Panc1 (cell line): ENCODE data around the gene SLC9A8.

Source experiments
- TCF7L2 ChIP-seq: IDR thresholded peaks from 2 replicates; pipeline ENCODE4 v1.6.1; 2011; ENCODE audit warnings: mild to moderate bottlenecking, low read depth, low read length, inconsistent platforms
- TF ChIP-seq, protein P1 (sequence below): fragments of 450-650 bp; IDR thresholded peaks from 2 replicates; pipeline ENCODE4 v1.5.1; 2017; ENCODE audit warnings: mild to moderate bottlenecking
- TF ChIP-seq, protein P2 (sequence below), 2 experiments: IDR thresholded peaks; 2 replicates each; pipeline ENCODE4 v1.6.1; 2011 to 2012; ENCODE audit warnings: low read depth in 2 of 2, control low read depth in 1 of 2, low read length in 1 of 2, mild to moderate bottlenecking in 1 of 2, moderate library complexity in 1 of 2; ENCODE audit not compliant: insufficient read depth in 1 of 2

DNA sequence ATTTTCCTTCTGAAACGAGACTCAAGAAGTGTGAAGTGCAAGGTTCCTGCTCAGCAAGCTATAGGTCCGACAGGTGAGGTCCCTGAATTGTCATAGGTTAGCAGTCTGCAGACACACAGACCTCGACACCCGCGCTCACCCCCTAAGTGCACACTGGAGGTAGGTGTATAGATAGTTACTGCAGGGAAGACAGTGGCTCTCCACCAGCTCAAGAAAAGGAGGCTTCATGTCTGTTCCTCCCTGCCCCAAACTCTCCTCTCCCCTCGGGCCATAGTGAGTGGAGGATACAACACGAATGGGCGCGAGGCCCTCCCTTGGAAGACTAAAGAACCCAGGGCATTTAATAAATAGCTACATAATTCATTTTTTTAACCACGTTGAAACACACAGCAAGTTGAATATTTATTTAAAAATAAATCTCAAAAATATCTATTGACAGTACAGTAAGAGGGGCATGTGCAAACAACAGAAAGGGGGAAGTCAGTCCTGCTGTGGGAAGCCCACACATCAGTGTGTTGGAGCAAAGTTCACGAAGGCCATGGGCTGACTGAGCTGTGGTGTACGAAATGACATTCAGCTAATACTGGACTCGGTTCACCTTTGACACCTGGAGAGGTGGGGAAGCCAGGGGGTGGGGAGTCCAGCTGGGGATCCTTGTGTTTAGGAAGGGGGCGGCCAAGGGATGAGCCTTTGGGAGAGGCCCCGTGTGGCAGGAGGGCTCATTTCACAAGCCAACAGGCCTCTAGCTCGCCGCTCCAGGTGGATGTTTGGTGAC lies 92.0 kb downstream of the SLC9A8 start:
- TF ChIP-seq TCF7L2: no peak
- TF ChIP-seq, protein P1, sequence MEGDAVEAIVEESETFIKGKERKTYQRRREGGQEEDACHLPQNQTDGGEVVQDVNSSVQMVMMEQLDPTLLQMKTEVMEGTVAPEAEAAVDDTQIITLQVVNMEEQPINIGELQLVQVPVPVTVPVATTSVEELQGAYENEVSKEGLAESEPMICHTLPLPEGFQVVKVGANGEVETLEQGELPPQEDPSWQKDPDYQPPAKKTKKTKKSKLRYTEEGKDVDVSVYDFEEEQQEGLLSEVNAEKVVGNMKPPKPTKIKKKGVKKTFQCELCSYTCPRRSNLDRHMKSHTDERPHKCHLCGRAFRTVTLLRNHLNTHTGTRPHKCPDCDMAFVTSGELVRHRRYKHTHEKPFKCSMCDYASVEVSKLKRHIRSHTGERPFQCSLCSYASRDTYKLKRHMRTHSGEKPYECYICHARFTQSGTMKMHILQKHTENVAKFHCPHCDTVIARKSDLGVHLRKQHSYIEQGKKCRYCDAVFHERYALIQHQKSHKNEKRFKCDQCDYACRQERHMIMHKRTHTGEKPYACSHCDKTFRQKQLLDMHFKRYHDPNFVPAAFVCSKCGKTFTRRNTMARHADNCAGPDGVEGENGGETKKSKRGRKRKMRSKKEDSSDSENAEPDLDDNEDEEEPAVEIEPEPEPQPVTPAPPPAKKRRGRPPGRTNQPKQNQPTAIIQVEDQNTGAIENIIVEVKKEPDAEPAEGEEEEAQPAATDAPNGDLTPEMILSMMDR: no peak
- TF ChIP-seq, protein P2, sequence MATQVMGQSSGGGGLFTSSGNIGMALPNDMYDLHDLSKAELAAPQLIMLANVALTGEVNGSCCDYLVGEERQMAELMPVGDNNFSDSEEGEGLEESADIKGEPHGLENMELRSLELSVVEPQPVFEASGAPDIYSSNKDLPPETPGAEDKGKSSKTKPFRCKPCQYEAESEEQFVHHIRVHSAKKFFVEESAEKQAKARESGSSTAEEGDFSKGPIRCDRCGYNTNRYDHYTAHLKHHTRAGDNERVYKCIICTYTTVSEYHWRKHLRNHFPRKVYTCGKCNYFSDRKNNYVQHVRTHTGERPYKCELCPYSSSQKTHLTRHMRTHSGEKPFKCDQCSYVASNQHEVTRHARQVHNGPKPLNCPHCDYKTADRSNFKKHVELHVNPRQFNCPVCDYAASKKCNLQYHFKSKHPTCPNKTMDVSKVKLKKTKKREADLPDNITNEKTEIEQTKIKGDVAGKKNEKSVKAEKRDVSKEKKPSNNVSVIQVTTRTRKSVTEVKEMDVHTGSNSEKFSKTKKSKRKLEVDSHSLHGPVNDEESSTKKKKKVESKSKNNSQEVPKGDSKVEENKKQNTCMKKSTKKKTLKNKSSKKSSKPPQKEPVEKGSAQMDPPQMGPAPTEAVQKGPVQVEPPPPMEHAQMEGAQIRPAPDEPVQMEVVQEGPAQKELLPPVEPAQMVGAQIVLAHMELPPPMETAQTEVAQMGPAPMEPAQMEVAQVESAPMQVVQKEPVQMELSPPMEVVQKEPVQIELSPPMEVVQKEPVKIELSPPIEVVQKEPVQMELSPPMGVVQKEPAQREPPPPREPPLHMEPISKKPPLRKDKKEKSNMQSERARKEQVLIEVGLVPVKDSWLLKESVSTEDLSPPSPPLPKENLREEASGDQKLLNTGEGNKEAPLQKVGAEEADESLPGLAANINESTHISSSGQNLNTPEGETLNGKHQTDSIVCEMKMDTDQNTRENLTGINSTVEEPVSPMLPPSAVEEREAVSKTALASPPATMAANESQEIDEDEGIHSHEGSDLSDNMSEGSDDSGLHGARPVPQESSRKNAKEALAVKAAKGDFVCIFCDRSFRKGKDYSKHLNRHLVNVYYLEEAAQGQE (IDR thresholded peaks at IDR 0.05; ENCODE audit: insufficient read depth in 1 of 2, low read depth in 2 of 2, low read length in 1 of 2): no peak
